Uterus (tissue), 4 donors: Measurements from ENCODE around the gene HIVEP3. TPM values are rescaled to one million over a fixed set of nuclear protein-coding genes. Genes with fewer than 3 reads are reported as not detected.

Experiments
- DNase-seq, 2 donors: peaks; one replicate each; pipeline ENCODE4 v3.0.0-alpha.2; 2019 to 2020
- H3K27ac ChIP-seq, 2 donors: fragments of 200-600 bp; sonication (generic); 1 replicate in 1 of 2; 2 replicates in 1 of 2; pipeline ENCODE4 v1.5.1; 2016 to 2018
- H3K27me3 ChIP-seq, 2 donors: fragments of 200-600 bp; sonication (generic); one replicate each; pipeline ENCODE4 v1.5.1; 2018 to 2019; ENCODE audit warnings: control low read depth in 1 of 2
- H3K36me3 ChIP-seq, 2 donors: fragments of 200-600 bp; sonication (generic); one replicate each; pipeline ENCODE4 v1.5.1; 2019; ENCODE audit warnings: control low read depth in 1 of 2
- H3K4me1 ChIP-seq, 2 donors: fragments of 200-600 bp; sonication (generic); one replicate each; pipeline ENCODE4 v1.5.1; 2018 to 2019; ENCODE audit warnings: control low read depth in 1 of 2
- H3K4me3 ChIP-seq, 2 donors: fragments of 200-600 bp; sonication (generic); 1 replicate in 1 of 2; 2 replicates in 1 of 2; pipeline ENCODE4 v1.5.1; 2018 to 2019; ENCODE audit warnings: mild to moderate bottlenecking in 1 of 2
- H3K9me3 ChIP-seq, 2 donors: fragments of 200-600 bp; sonication (generic); one replicate each; pipeline ENCODE4 v1.5.1; 2019; ENCODE audit warnings: control low read depth in 1 of 2
- POLR2A ChIP-seq, 2 donors: fragments of 450-650 bp; IDR thresholded peaks; one replicate each; pipeline ENCODE4 v1.6.1; 2016; ENCODE audit warnings: antibody characterized with exemption in 2 of 2, mild to moderate bottlenecking in 1 of 2, moderate library complexity in 1 of 2
- intact Hi-C: fragments of 100-400 bp; cut with DNase I; formaldehyde crosslinking; loops from one replicate; pipeline ENCODE4 v1.15.1; 2023; ENCODE audit warnings: low total_unique reads
- total RNA-seq, 4 donors: library from RNA; depleted of rRNA in 3 of 4; stranded (reverse); fragments of >200 nt in 3 of 4; gene quantifications; one replicate each; pipeline versions ENCODE4 v1.1.0 to v1.2.4, GENCODE V29; 2014 to 2023
- TF ChIP-seq, protein P1 (sequence below), 4 experiments: fragments of 200-600 bp in 2 of 4; fragments of 450-650 bp in 2 of 4; sonication (generic) in 2 of 4; IDR thresholded peaks; one replicate each; pipeline ENCODE4 v1.5.1; 2016 to 2019; ENCODE audit warnings: antibody characterized with exemption in 4 of 4, mild to moderate bottlenecking in 2 of 4, moderate library complexity in 1 of 4
- donor health status: DM: yes; HTN: yes; CAD: no.

The HIVEP3 gene
- total RNA-seq, 4 donors from 2014 or later = 0.51 to 7.6 (median 2.9) TPM

DNA sequence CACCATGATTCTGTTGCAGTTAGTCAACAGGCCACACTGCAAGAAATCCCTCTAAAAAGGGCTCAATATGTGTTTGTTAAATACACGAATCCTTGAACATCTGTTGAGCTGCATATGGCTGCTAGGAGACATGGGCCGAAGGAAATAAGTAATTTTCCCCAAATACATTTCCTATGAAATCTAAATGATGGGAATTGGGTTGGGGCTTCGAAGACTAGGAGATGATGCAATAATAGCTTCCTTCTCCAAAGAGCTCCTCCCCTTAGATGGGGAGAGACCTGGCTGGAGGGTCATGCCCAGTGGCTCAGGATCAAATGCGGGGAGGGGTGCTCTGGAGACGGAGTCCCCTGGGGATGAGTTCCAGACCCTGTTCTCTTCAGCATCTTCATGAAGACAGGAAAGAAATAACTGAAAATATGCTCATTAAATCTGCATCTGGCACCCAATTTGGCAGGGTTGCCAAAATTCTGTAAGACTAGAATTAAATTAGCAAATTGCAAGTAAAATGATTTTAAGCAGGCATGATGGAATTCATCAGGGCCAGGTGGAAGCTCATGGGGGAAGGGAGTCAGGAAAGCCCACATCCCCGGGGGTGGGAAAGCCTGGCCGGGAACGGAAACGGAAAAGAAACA lies 269.2 kb downstream of the HIVEP3 start:
- H3K27ac ChIP-seq = no peak overlapping the region
- no peak for DNase-seq
- intact Hi-C loops = no loop called here
- no peaks in the 10 kb centered on the region for H3K4me1 ChIP-seq
- no peaks in the 10 kb centered on the region for H3K36me3 ChIP-seq
- H3K4me3 ChIP-seq = no peak overlapping the region
- H3K27me3 ChIP-seq = no peaks in the 10 kb centered on the region
- no peaks in the 10 kb centered on the region for H3K9me3 ChIP-seq
- TF ChIP-seq, protein P1, sequence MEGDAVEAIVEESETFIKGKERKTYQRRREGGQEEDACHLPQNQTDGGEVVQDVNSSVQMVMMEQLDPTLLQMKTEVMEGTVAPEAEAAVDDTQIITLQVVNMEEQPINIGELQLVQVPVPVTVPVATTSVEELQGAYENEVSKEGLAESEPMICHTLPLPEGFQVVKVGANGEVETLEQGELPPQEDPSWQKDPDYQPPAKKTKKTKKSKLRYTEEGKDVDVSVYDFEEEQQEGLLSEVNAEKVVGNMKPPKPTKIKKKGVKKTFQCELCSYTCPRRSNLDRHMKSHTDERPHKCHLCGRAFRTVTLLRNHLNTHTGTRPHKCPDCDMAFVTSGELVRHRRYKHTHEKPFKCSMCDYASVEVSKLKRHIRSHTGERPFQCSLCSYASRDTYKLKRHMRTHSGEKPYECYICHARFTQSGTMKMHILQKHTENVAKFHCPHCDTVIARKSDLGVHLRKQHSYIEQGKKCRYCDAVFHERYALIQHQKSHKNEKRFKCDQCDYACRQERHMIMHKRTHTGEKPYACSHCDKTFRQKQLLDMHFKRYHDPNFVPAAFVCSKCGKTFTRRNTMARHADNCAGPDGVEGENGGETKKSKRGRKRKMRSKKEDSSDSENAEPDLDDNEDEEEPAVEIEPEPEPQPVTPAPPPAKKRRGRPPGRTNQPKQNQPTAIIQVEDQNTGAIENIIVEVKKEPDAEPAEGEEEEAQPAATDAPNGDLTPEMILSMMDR (IDR thresholded peaks at IDR 0.05) = no peak
- no peak for TF ChIP-seq POLR2A (IDR thresholded peaks at IDR 0.05)

DNA sequence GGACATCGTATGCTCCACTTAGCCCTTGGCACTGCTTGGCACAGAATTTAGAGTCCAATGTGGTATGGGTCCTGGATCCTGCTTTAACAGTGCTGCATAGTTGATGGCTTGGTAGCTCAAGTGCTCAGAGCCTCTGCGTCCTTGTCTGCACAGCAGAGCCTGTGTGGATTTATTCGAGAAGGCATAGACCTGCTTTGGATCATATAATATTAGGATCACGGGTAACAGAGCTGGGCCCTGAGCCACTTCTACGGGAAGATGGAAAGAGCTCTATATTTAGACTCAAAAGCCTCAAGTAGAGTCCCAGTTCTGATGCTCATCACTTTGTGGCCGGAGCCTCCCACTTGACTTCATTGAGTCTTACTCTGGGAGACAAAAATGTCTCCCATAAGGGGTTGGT lies 269.9 kb downstream of the HIVEP3 start:
- intact Hi-C loops = no loop called here
- Histone ChIP-seq H3K27me3 (no peaks in the 10 kb centered on the region), H3K9me3 (no peaks in the 10 kb centered on the region), H3K27ac (no peak overlapping the region), H3K4me3 (no peak overlapping the region), H3K4me1 (no peaks in the 10 kb centered on the region), H3K36me3 (no peaks in the 10 kb centered on the region)
- DNase-seq = no peak
- TF ChIP-seq POLR2A (IDR thresholded peaks at IDR 0.05) = no peak
- TF ChIP-seq, protein P1 (IDR thresholded peaks at IDR 0.05) = no peak

DNA sequence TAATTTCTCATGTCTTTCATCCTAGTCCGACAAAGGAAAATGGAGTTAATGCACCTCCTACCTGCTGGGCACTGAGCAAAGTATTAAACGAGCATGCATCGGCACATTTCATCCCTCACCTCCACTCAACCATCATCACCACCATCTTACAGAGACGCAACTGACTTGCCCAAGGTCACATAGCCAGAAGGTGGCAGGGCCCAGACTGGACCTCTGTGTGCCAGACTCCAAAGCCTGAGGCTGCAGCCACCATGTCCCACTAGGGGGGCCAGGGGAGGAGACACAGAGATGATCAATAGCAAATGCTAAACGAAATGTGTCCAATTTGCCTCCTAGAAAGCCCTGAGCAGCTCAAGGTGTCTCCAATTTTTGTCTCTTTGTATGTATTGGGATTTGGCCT lies 270.5 kb downstream of the HIVEP3 start:
- no peak overlapping the region for H3K27ac ChIP-seq
- intact Hi-C loops = no loop called here
- no peaks in the 10 kb centered on the region for H3K27me3 ChIP-seq
- no peaks in the 10 kb centered on the region for H3K36me3 ChIP-seq
- H3K9me3 ChIP-seq = no peaks in the 10 kb centered on the region
- no peak for DNase-seq
- TF ChIP-seq, protein P1 (IDR thresholded peaks at IDR 0.05) = no peak
- no peak for TF ChIP-seq POLR2A (IDR thresholded peaks at IDR 0.05)
- no peaks in the 10 kb centered on the region for H3K4me1 ChIP-seq
- H3K4me3 ChIP-seq = no peak overlapping the region

DNA sequence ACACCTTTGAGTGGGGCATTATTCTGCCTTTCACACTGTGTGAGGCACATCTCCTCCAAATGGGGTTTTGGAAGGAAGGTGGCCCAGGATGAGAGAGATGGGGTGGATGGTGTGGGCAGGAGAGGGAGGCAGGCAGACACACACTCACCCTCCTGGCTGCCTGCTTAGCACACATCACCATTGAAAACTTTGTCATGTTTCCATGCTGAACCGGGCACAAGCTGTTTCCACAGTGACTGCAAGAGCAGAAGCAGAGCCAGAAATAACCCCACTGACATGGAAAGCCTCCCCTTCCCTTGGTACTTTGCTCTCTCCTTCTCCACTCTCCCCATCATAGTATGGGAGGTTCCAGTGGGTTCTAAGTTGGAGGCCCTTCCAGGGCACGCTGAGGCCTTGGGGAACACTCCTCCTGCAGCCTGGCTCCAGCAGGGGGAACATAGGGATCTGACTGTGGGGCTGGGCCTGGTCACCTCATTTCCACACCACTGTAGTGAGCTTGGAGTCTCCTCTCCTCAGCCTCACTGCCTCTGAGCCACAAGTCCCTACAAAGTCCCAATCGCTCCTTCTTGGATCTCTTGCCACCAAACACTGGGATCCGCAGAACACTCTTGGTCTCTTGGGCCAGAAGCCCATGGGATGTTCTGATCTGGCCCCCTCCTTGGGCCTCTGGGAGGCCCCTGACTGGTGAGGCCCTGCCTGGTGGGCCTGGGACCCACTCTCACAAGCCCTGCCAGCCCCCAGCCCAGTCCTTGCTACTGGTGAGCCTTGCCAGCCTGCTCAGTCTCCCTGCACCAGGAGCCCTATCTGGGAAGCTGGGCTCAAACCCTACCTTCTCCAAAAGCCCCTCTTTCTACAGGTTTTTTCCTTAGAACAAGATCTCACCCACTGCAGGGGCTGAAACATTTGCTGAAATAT lies 271.2 kb downstream of the HIVEP3 start:
- DNase-seq = no peak
- H3K36me3 ChIP-seq = no peaks in the 10 kb centered on the region
- no peak for TF ChIP-seq POLR2A (IDR thresholded peaks at IDR 0.05)
- TF ChIP-seq, protein P1 (IDR thresholded peaks at IDR 0.05) = no peak
- H3K4me3 ChIP-seq = no peak overlapping the region
- H3K27ac ChIP-seq = no peak overlapping the region
- no peaks in the 10 kb centered on the region for H3K4me1 ChIP-seq
- intact Hi-C loops = no loop called here
- no peaks in the 10 kb centered on the region for H3K27me3 ChIP-seq
- no peaks in the 10 kb centered on the region for H3K9me3 ChIP-seq

DNA sequence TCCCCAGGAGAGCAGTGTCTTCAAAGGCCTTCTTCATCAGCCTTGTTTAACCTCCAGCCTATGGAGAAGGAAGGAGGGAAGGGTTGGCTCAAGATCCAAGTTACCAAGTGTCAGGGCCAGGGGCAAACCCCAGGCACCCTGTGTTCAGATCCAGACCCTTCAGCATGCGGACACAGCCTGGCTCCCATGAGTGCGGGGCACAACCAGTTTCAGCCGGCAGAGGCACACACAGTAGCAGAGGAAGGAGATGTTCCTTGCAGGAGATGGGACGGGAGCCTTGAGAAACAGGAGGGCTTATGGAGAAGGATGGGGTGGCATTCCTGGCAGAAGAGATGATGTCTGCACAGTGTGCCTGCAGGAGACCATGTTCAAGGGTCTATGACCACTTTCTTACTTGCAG lies 272.5 kb downstream of the HIVEP3 start:
- H3K9me3 ChIP-seq = no peaks in the 10 kb centered on the region
- H3K4me1 ChIP-seq = no peaks in the 10 kb centered on the region
- intact Hi-C loops = no loop called here

More for the DNA sequence above, 272.5 kb downstream of the HIVEP3 start:
- TF ChIP-seq, protein P1 (IDR thresholded peaks at IDR 0.05) = no peak
- no peak for TF ChIP-seq POLR2A (IDR thresholded peaks at IDR 0.05)
- no peak for DNase-seq
- no peaks in the 10 kb centered on the region for H3K36me3 ChIP-seq
- H3K27ac ChIP-seq = no peak overlapping the region
- no peaks in the 10 kb centered on the region for H3K27me3 ChIP-seq
- no peak overlapping the region for H3K4me3 ChIP-seq
